HG03520 (cell line): ENCODE results near the gene ATXN7L1.

Source experiments
- ATAC-seq: cut with Tn5 transposase; IDR thresholded peaks from one replicate; pipeline ENCODE4 v1.9.1; 2021; ENCODE audit warnings: mild to moderate bottlenecking, moderate library complexity; ENCODE audit not compliant: unreplicated experiment

The ATXN7L1 gene

GRCh38 chr7:105830405-105831301 is 45.7 kb downstream of the ATXN7L1 start:
- ATAC-seq, result no peak

- ATAC-seq, result no peak
Measured at GRCh38 chr7:105829681-105830322, 46.6 kb downstream of the ATXN7L1 start.

- ATAC-seq, result no peak
Measured at GRCh38 chr7:105828141-105828540, 48.3 kb downstream of the ATXN7L1 start.

GRCh38 chr7:105827151-105827875 is 49.1 kb downstream of the ATXN7L1 start:
- no peak for ATAC-seq

- ATAC-seq, result no peak
Measured at GRCh38 chr7:105826143-105826542, 50.3 kb downstream of the ATXN7L1 start.

GRCh38 chr7:105825371-105825770 is 51.0 kb downstream of the ATXN7L1 start:
- no peak for ATAC-seq

GRCh38 chr7:105822806-105823205 is 53.6 kb downstream of the ATXN7L1 start:
- ATAC-seq, result no peak

- no peak for ATAC-seq
Measured at GRCh38 chr7:105821527-105821926, 54.9 kb downstream of the ATXN7L1 start.

GRCh38 chr7:105820363-105821066 is 55.9 kb downstream of the ATXN7L1 start:
- ATAC-seq, result no peak

- no peak for ATAC-seq
Measured at GRCh38 chr7:105819559-105819958, 56.8 kb downstream of the ATXN7L1 start.

GRCh38 chr7:105816954-105817615 is 59.3 kb downstream of the ATXN7L1 start:
- no peak for ATAC-seq

GRCh38 chr7:105816266-105816843 is 60.0 kb downstream of the ATXN7L1 start:
- ATAC-seq, result no peak

- no peak for ATAC-seq
Measured at GRCh38 chr7:105815576-105815975, 60.8 kb downstream of the ATXN7L1 start.

GRCh38 chr7:105814481-105814880 is 61.9 kb downstream of the ATXN7L1 start:
- no peak for ATAC-seq

GRCh38 chr7:105811189-105811847 is 65.1 kb downstream of the ATXN7L1 start:
- no peak for ATAC-seq

- no peak for ATAC-seq
Measured at GRCh38 chr7:105810556-105810955, 65.8 kb downstream of the ATXN7L1 start.

- ATAC-seq, result peak; percentile 97
Measured at GRCh38 chr7:105808703-105809590, 67.5 kb downstream of the ATXN7L1 start.

- ATAC-seq, result no peak
Measured at GRCh38 chr7:105808209-105808608, 68.2 kb downstream of the ATXN7L1 start.

- no peak for ATAC-seq
Measured at GRCh38 chr7:105807448-105807762, 69.0 kb downstream of the ATXN7L1 start.
